ENCODE results near the gene MCC. TPM values are rescaled to one million over a fixed set of nuclear protein-coding genes. Genes with fewer than 3 reads are reported as not detected.

Gene MCC
- total RNA-seq, 1 experiment from 2014 or later = 23.5 TPM

DNA sequence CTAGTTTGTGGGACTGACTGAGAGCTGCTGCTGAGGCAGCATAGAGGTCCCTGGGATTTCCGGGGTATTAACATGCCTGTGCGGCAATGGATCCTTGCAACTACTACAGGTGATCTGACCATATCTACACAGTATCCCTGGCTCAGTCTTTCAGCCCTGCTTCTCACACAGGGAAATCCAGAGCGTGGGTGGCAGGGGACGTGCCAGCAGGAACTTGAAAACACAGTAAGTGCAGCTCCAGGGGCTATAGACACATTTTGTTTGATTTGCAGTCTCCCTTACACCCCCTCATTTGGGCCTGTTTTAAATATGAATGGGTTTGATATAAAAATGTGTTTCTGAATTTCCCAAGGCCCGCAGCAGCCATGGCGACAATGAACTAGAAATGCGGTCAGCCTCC is 302.2 kb downstream of the MCC start:
- CTCF ChIA-PET = no interaction called here
- Mint-ChIP-seq H3K36me3 (no peaks in the 10 kb centered on the region), H3K9me3 (no peaks in the 10 kb centered on the region), H3K4me3 (no peak overlapping the region), H3K27me3 (ENCODE audit: low read depth) (no peaks in the 10 kb centered on the region), H3K4me1 (peaks cover 46% of the 10 kb centered on the region), H3K27ac (no peak overlapping the region)
- DNase-seq (ENCODE audit: low spot score) (no peak), ATAC-seq (peak; percentile 23; the same call in 1 of the 2 replicates)
- TF ChIP-seq, protein P1, sequence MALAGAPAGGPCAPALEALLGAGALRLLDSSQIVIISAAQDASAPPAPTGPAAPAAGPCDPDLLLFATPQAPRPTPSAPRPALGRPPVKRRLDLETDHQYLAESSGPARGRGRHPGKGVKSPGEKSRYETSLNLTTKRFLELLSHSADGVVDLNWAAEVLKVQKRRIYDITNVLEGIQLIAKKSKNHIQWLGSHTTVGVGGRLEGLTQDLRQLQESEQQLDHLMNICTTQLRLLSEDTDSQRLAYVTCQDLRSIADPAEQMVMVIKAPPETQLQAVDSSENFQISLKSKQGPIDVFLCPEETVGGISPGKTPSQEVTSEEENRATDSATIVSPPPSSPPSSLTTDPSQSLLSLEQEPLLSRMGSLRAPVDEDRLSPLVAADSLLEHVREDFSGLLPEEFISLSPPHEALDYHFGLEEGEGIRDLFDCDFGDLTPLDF (CRISPR knock-in tag; IDR thresholded peaks at IDR 0.05) = no peak
- no peak for TF ChIP-seq ZNF416 (CRISPR knock-in tag; IDR thresholded peaks at IDR 0.05)
- TF ChIP-seq, protein P2, sequence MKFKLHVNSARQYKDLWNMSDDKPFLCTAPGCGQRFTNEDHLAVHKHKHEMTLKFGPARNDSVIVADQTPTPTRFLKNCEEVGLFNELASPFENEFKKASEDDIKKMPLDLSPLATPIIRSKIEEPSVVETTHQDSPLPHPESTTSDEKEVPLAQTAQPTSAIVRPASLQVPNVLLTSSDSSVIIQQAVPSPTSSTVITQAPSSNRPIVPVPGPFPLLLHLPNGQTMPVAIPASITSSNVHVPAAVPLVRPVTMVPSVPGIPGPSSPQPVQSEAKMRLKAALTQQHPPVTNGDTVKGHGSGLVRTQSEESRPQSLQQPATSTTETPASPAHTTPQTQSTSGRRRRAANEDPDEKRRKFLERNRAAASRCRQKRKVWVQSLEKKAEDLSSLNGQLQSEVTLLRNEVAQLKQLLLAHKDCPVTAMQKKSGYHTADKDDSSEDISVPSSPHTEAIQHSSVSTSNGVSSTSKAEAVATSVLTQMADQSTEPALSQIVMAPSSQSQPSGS (CRISPR knock-in tag; IDR thresholded peaks at IDR 0.05; ENCODE audit: borderline replicate concordance, low read depth) = no peak
- POLR2A ChIA-PET = no interaction called here

DNA sequence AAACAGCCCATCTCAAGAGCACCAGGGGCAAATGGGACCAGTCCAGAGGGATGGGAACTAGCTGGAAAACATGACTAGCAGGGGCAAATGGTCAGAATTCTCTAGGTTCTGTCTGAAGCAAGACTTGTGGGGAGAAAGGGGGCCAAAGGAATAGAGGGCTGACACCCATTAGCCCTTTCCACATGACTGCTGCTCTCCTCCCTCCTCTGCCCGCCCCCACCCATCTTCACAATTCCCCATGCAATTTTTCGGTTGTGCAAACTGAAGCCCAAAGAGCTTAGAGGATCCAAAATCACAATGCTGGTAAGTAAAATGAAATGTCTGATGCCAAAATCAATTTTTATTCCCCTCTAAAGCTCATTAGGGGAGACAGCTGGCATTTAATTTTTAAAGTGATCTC is 304.6 kb downstream of the MCC start:
- TF ChIP-seq NFE2L1 (CRISPR knock-in tag; IDR thresholded peaks at IDR 0.05) (no peak), ZNF263 (CRISPR knock-in tag; IDR thresholded peaks at IDR 0.05; ENCODE audit: low read depth) (no peak), ZNF396 (CRISPR knock-in tag; IDR thresholded peaks at IDR 0.05; ENCODE audit: borderline replicate concordance) (no peak), GTF2I (CRISPR knock-in tag; conservative IDR thresholded peaks at IDR 0.05) (no peak)
- TF ChIP-seq, protein P3, sequence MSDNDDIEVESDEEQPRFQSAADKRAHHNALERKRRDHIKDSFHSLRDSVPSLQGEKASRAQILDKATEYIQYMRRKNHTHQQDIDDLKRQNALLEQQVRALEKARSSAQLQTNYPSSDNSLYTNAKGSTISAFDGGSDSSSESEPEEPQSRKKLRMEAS (CRISPR knock-in tag; IDR thresholded peaks at IDR 0.05) = no peak
- no peaks in the 10 kb centered on the region for H3K27me3 Mint-ChIP-seq (ENCODE audit: low read depth)
- no peaks in the 10 kb centered on the region for H3K9me3 Mint-ChIP-seq
- DNase-seq (ENCODE audit: low spot score) (no peak), ATAC-seq (no peak)
- CTCF ChIA-PET = interaction anchor here (0.6 to 1.1 kb wide), 2 partner anchors 125 to 185 kb away, joined by 3 read pairs; no protein-coding TSS in a partner anchor
- H3K27ac Mint-ChIP-seq = no peak overlapping the region
- peaks cover 58% of the 10 kb centered on the region for H3K4me1 Mint-ChIP-seq
- POLR2A ChIA-PET = interaction anchor here (0.7 to 0.8 kb wide), 2 partner anchors 9 to 20 kb away, joined by 4 to 6 read pairs; no protein-coding TSS in a partner anchor
- H3K4me3 Mint-ChIP-seq = no peak overlapping the region
- no peaks in the 10 kb centered on the region for H3K36me3 Mint-ChIP-seq

DNA sequence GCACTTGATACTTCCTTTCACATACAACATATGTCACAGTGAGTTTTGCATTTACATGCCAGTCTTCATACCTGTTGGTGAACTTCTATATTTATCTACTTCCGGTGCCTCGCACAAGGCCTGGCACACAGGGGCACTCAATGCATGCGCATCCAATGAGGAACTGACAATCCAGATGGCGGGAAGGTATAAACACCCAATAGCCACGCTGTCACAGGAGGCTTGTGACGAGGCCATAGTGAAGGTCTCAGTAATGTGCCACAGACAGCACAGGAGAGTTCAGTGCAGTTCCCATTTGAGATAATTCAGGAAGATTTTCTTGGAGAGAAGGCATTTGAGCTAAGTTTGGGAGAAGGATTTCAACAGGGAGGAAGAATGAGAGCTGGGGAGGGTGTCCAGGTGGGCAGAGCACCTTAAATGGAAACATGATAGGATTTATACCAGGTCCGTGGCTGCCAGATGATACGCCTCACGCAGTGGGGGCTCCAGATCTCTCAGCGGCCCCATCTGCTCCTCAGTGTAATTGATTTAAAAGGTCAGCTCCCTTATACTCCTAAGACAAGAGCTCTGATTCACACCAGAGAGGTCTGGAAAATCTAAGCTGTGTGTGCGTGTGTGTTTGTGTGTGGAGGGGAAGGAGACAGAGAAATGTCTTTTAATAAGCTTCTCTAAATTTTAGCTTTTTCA is 305.5 kb downstream of the MCC start:
- ATAC-seq (no peak), DNase-seq (ENCODE audit: low spot score) (no peak)
- Mint-ChIP-seq H3K4me3 (no peak overlapping the region), H3K27me3 (ENCODE audit: low read depth) (no peaks in the 10 kb centered on the region), H3K36me3 (no peaks in the 10 kb centered on the region), H3K27ac (no peak overlapping the region), H3K9me3 (no peaks in the 10 kb centered on the region), H3K4me1 (peaks cover 65% of the 10 kb centered on the region)
- POLR2A ChIA-PET = no interaction called here
- CTCF ChIA-PET = interaction anchor here (1.1 kb wide), 1 partner anchor 124 kb away, joined by 3 read pairs; no protein-coding TSS in a partner anchor
- TF ChIP-seq, protein P4, sequence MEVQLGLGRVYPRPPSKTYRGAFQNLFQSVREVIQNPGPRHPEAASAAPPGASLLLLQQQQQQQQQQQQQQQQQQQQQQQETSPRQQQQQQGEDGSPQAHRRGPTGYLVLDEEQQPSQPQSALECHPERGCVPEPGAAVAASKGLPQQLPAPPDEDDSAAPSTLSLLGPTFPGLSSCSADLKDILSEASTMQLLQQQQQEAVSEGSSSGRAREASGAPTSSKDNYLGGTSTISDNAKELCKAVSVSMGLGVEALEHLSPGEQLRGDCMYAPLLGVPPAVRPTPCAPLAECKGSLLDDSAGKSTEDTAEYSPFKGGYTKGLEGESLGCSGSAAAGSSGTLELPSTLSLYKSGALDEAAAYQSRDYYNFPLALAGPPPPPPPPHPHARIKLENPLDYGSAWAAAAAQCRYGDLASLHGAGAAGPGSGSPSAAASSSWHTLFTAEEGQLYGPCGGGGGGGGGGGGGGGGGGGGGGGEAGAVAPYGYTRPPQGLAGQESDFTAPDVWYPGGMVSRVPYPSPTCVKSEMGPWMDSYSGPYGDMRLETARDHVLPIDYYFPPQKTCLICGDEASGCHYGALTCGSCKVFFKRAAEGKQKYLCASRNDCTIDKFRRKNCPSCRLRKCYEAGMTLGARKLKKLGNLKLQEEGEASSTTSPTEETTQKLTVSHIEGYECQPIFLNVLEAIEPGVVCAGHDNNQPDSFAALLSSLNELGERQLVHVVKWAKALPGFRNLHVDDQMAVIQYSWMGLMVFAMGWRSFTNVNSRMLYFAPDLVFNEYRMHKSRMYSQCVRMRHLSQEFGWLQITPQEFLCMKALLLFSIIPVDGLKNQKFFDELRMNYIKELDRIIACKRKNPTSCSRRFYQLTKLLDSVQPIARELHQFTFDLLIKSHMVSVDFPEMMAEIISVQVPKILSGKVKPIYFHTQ (CRISPR knock-in tag; IDR thresholded peaks at IDR 0.05) = no peak
- no peak for TF ChIP-seq NR3C1 (CRISPR knock-in tag; conservative IDR thresholded peaks at IDR 0.05; ENCODE audit: low read depth)
- no peak for TF ChIP-seq ZNF263 (CRISPR knock-in tag; IDR thresholded peaks at IDR 0.05; ENCODE audit: low read depth)
- TF ChIP-seq GABPB1 (CRISPR knock-in tag; IDR thresholded peaks at IDR 0.05) = no peak
- TF ChIP-seq, protein P5, sequence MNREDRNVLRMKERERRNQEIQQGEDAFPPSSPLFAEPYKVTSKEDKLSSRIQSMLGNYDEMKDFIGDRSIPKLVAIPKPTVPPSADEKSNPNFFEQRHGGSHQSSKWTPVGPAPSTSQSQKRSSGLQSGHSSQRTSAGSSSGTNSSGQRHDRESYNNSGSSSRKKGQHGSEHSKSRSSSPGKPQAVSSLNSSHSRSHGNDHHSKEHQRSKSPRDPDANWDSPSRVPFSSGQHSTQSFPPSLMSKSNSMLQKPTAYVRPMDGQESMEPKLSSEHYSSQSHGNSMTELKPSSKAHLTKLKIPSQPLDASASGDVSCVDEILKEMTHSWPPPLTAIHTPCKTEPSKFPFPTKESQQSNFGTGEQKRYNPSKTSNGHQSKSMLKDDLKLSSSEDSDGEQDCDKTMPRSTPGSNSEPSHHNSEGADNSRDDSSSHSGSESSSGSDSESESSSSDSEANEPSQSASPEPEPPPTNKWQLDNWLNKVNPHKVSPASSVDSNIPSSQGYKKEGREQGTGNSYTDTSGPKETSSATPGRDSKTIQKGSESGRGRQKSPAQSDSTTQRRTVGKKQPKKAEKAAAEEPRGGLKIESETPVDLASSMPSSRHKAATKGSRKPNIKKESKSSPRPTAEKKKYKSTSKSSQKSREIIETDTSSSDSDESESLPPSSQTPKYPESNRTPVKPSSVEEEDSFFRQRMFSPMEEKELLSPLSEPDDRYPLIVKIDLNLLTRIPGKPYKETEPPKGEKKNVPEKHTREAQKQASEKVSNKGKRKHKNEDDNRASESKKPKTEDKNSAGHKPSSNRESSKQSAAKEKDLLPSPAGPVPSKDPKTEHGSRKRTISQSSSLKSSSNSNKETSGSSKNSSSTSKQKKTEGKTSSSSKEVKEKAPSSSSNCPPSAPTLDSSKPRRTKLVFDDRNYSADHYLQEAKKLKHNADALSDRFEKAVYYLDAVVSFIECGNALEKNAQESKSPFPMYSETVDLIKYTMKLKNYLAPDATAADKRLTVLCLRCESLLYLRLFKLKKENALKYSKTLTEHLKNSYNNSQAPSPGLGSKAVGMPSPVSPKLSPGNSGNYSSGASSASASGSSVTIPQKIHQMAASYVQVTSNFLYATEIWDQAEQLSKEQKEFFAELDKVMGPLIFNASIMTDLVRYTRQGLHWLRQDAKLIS (CRISPR knock-in tag; IDR thresholded peaks at IDR 0.05; ENCODE audit: borderline replicate concordance) = no peak
- TF ChIP-seq SMAD4 (CRISPR knock-in tag; IDR thresholded peaks at IDR 0.05) = no peak
- TF ChIP-seq, protein P6, sequence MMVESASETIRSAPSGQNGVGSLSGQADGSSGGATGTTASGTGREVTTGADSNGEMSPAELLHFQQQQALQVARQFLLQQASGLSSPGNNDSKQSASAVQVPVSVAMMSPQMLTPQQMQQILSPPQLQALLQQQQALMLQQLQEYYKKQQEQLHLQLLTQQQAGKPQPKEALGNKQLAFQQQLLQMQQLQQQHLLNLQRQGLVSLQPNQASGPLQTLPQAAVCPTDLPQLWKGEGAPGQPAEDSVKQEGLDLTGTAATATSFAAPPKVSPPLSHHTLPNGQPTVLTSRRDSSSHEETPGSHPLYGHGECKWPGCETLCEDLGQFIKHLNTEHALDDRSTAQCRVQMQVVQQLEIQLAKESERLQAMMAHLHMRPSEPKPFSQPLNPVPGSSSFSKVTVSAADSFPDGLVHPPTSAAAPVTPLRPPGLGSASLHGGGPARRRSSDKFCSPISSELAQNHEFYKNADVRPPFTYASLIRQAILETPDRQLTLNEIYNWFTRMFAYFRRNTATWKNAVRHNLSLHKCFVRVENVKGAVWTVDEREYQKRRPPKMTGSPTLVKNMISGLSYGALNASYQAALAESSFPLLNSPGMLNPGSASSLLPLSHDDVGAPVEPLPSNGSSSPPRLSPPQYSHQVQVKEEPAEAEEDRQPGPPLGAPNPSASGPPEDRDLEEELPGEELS (CRISPR knock-in tag; IDR thresholded peaks at IDR 0.05) = no peak
- TF ChIP-seq ZNF396 (CRISPR knock-in tag; IDR thresholded peaks at IDR 0.05; ENCODE audit: borderline replicate concordance) = no peak
- TF ChIP-seq, protein P7, sequence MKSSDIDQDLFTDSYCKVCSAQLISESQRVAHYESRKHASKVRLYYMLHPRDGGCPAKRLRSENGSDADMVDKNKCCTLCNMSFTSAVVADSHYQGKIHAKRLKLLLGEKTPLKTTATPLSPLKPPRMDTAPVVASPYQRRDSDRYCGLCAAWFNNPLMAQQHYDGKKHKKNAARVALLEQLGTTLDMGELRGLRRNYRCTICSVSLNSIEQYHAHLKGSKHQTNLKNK (CRISPR knock-in tag; IDR thresholded peaks at IDR 0.05) = no peak
- no peak for TF ChIP-seq NFYB (CRISPR knock-in tag; conservative IDR thresholded peaks at IDR 0.05; ENCODE audit: low read depth)
- TF ChIP-seq GRHL2 (CRISPR knock-in tag; IDR thresholded peaks at IDR 0.05; ENCODE audit: insufficient replicate concordance, severe bottlenecking) = no peak
- TF ChIP-seq ETV6 (CRISPR knock-in tag; IDR thresholded peaks at IDR 0.05) = no peak
- TF ChIP-seq JUN (CRISPR knock-in tag; IDR thresholded peaks at IDR 0.05) = no peak
